Tibial nerve (tissue), 4 donors: ENCODE data around the gene GAA. TPM values are rescaled to one million over a fixed set of nuclear protein-coding genes. Genes with fewer than 3 reads are reported as not detected.

ENCODE experiments used
- DNase-seq, 2 donors: peaks; one replicate each; pipeline ENCODE4 v3.0.0-alpha.2; 2019; ENCODE audit warnings: low spot score in 2 of 2
- H3K27ac ChIP-seq, 4 donors: fragments of 200-600 bp; sonication (generic) in 3 of 4; one replicate each; pipeline ENCODE4 v1.5.1; 2017 to 2019; ENCODE audit warnings: mild to moderate bottlenecking in 1 of 4
- H3K27me3 ChIP-seq, 2 donors: fragments of 200-600 bp; sonication (generic) in 1 of 2; one replicate each; pipeline versions ENCODE4 v1.5.1 to v1.6.0; 2017 to 2019
- H3K36me3 ChIP-seq, 3 donors: fragments of 200-600 bp; sonication (generic); one replicate each; pipeline ENCODE4 v1.5.1; 2018 to 2019
- H3K4me1 ChIP-seq, 4 donors: fragments of 200-600 bp; sonication (generic) in 3 of 4; one replicate each; pipeline ENCODE4 v1.5.1; 2017 to 2019
- H3K4me3 ChIP-seq, 4 donors: fragments of 200-600 bp; sonication (generic) in 3 of 4; one replicate each; pipeline ENCODE4 v1.5.1; 2017 to 2019; ENCODE audit warnings: mild to moderate bottlenecking in 1 of 4, moderate library complexity in 1 of 4
- H3K9me3 ChIP-seq, 4 donors: fragments of 200-600 bp; sonication (generic) in 3 of 4; one replicate each; pipeline ENCODE4 v1.5.1; 2017 to 2019
- CTCF ChIP-seq, 5 experiments: fragments of 200-600 bp in 3 of 5; fragments of 450-650 bp in 2 of 5; sonication (generic) in 3 of 5; IDR thresholded peaks; one replicate each; pipeline ENCODE4 v1.5.1; 2016 to 2019; ENCODE audit warnings: antibody characterized with exemption in 5 of 5, mild to moderate bottlenecking in 3 of 5, moderate library complexity in 2 of 5
- EP300 ChIP-seq, 2 donors: sonication (generic); formaldehyde crosslinking; IDR thresholded peaks; one replicate each; pipeline ENCODE4 v1.6.1; 2017; ENCODE audit warnings: antibody characterized with exemption in 2 of 2, mild to moderate bottlenecking in 1 of 2
- POLR2A ChIP-seq, 2 donors: fragments of 450-650 bp; IDR thresholded peaks; one replicate each; pipeline ENCODE4 v1.6.1; 2017; ENCODE audit warnings: antibody characterized with exemption in 2 of 2, mild to moderate bottlenecking in 2 of 2, moderate library complexity in 2 of 2
- WGBS, 2 donors: methylation state at CpG; one replicate each; pipeline ENCODE4 v1.1.5; 2018; 5-methylcytosine and 5-hydroxymethylcytosine counted together
- total RNA-seq, 4 donors: library from RNA; depleted of rRNA; stranded (reverse); fragments of >200 nt; gene quantifications; one replicate each; pipeline ENCODE4 v1.1.0, GENCODE V29; 2016

Gene GAA
- total RNA-seq, 4 donors from 2014 or later: 52.7 to 81.9 (median 67.8) TPM

- Histone ChIP-seq H3K9me3 (no peaks in the 10 kb centered on the region), H3K4me3 (no peak overlapping the region), H3K4me1 (no peaks in the 10 kb centered on the region), H3K27ac (no peak overlapping the region), H3K27me3 (peaks cover 0 to 7% of the 10 kb centered on the region in 2 donors), H3K36me3 (no peaks in the 10 kb centered on the region)
- no peak for DNase-seq
- TF ChIP-seq EP300 (IDR thresholded peaks at IDR 0.05): no peak
- TF ChIP-seq POLR2A (IDR thresholded peaks at IDR 0.05): no peak
- no peak for TF ChIP-seq CTCF (IDR thresholded peaks at IDR 0.05)
- 55 to 63% methylated on average over 14 of the region's 14 CpGs for WGBS, 2 donors
These were observed 24.5 kb downstream of the GAA start for GRCh38 chr17:80125656-80126448.

GRCh38 chr17:80126449-80126715 is 25.0 kb downstream of the GAA start:
- Histone ChIP-seq H3K9me3 (no peaks in the 10 kb centered on the region), H3K4me1 (no peaks in the 10 kb centered on the region), H3K27ac (no peak overlapping the region), H3K36me3 (no peaks in the 10 kb centered on the region), H3K27me3 (peaks cover 0 to 7% of the 10 kb centered on the region in 2 donors), H3K4me3 (no peak overlapping the region)
- 67 to 70% methylated on average over 3 of the region's 3 CpGs for WGBS, 2 donors
- no peak for DNase-seq
- no peak for TF ChIP-seq POLR2A (IDR thresholded peaks at IDR 0.05)
- TF ChIP-seq CTCF (IDR thresholded peaks at IDR 0.05): no peak
- TF ChIP-seq EP300 (IDR thresholded peaks at IDR 0.05): no peak

- no peaks in the 10 kb centered on the region for H3K9me3 ChIP-seq
- TF ChIP-seq EP300 (IDR thresholded peaks at IDR 0.05): no peak
- TF ChIP-seq CTCF (IDR thresholded peaks at IDR 0.05): no peak
- TF ChIP-seq POLR2A (IDR thresholded peaks at IDR 0.05): no peak
- no peak overlapping the region for H3K4me3 ChIP-seq
- H3K27me3 ChIP-seq: peaks cover 0 to 5% of the 10 kb centered on the region in 2 donors
- H3K36me3 ChIP-seq: peaks cover 0 to 21% (median 0%) of the 10 kb centered on the region in 3 donors
- H3K4me1 ChIP-seq: no peaks in the 10 kb centered on the region
- 31 to 33% methylated on average over 4 of the region's 4 CpGs for WGBS, 2 donors
- no peak for DNase-seq
- no peak overlapping the region for H3K27ac ChIP-seq
These were observed 27.7 kb downstream of the GAA start for GRCh38 chr17:80129006-80129565.

- TF ChIP-seq EP300 (IDR thresholded peaks at IDR 0.05) (no peak), CTCF (IDR thresholded peaks at IDR 0.05) (no peak), POLR2A (IDR thresholded peaks at IDR 0.05) (no peak)
- Histone ChIP-seq H3K9me3 (no peaks in the 10 kb centered on the region), H3K27me3 (no peaks in the 10 kb centered on the region), H3K4me1 (no peaks in the 10 kb centered on the region), H3K4me3 (no peak overlapping the region), H3K27ac (no peak overlapping the region), H3K36me3 (peaks cover 0 to 41% (median 4%) of the 10 kb centered on the region in 3 donors)
- 92 to 94% methylated on average over 3 of the region's 3 CpGs for WGBS, 2 donors
- no peak for DNase-seq
These were observed 29.6 kb downstream of the GAA start for GRCh38 chr17:80130992-80131391.

- Histone ChIP-seq H3K9me3 (no peaks in the 10 kb centered on the region), H3K4me3 (no peak overlapping the region), H3K4me1 (no peaks in the 10 kb centered on the region), H3K27ac (no peak overlapping the region), H3K27me3 (no peaks in the 10 kb centered on the region), H3K36me3 (peaks cover 4 to 61% (median 22%) of the 10 kb centered on the region in 3 donors)
- DNase-seq: no peak
- TF ChIP-seq EP300 (IDR thresholded peaks at IDR 0.05): no peak
- TF ChIP-seq CTCF (IDR thresholded peaks at IDR 0.05): no peak
- TF ChIP-seq POLR2A (IDR thresholded peaks at IDR 0.05): no peak
- WGBS, 2 donors: 79 to 83% methylated on average over 5 of the region's 5 CpGs
These were observed 31.7 kb downstream of the GAA start for GRCh38 chr17:80132906-80133625.
